ENCODE results near the gene WDR93.
"Not testable (repeated sequence)": the region's sequence is repeated elsewhere in the genome, so short reads cannot be mapped to it uniquely, and the experiment has no call there.

WDR93 gene

GRCh38 chr15:89777073-89777751 is 86.6 kb downstream of the WDR93 start:
- TF ChIP-seq CTCF (IDR thresholded peaks at IDR 0.05; ENCODE audit: control insufficient read depth, insufficient read depth, low read depth, low read length, missing control alignments) = no peak
- no peak overlapping the region for H3K4me3 ChIP-seq (ENCODE audit: control insufficient read depth, low read depth, low read length)
- no peak for DNase-seq (ENCODE audit: low read depth)

DNA sequence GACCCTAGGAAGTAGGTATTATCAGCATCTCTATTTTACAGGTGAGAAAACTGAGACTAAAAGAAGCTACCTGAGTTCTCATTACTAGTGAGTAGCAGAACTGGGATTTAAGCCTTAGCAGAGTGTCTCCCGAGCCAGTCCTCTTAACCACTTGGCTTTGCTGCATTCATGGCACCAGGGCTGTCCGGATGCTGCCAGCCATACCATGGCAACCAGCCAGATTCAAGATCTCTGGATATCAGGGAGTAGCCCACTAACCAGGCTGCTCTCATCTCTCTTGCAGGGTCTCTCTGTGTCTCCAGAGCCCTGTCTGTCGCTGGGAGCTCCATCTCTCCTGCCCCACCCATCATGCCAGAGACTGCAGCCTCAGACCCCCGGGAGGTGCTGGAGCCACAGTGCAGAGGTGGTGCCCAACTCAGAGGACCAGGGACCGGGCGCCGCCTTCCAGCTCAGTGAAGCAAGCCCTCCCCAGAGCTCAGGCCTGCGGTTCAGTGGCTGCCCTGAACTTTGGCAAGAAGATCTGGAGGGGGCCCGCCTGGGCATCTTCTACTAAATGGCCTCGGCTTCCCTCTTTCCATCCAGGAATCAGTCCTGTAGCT is 87.3 kb downstream of the WDR93 start:
- no peak for DNase-seq (ENCODE audit: low read depth)
- TF ChIP-seq CTCF (IDR thresholded peaks at IDR 0.05; ENCODE audit: control insufficient read depth, insufficient read depth, low read depth, low read length, missing control alignments) = no peak
- no peak overlapping the region for H3K4me3 ChIP-seq (ENCODE audit: control insufficient read depth, low read depth, low read length)

DNA sequence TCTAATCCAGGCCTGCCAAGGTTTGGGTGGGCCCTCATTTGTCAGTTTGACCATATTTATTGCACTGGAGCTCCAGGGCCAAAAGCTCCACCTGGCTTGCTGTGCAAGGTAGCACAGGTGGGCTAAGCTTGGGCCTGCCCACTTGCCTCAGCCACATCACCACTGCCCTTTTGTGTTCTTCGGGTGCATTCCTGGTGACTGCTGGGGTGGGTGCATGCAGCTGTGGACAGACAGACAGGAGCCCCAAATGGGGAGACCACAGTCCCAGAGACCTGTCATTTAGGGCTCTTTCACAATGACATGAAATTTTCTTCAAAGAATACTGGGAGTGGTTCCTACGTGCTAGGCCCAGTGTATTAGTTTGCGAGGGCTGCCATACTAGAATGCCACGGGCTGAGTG is 88.2 kb downstream of the WDR93 start:
- TF ChIP-seq CTCF (IDR thresholded peaks at IDR 0.05; ENCODE audit: control insufficient read depth, insufficient read depth, low read depth, low read length, missing control alignments) = no peak
- no peak for DNase-seq (ENCODE audit: low read depth)
- no peak overlapping the region for H3K4me3 ChIP-seq (ENCODE audit: control insufficient read depth, low read depth, low read length)

- DNase-seq (ENCODE audit: low read depth) = no peak
- H3K4me3 ChIP-seq (ENCODE audit: control insufficient read depth, low read depth, low read length) = no peak overlapping the region
- no peak for TF ChIP-seq CTCF (IDR thresholded peaks at IDR 0.05; ENCODE audit: control insufficient read depth, insufficient read depth, low read depth, low read length, missing control alignments)
Observed at GRCh38 chr15:89780601-89781000, 90.0 kb downstream of the WDR93 start.

DNA sequence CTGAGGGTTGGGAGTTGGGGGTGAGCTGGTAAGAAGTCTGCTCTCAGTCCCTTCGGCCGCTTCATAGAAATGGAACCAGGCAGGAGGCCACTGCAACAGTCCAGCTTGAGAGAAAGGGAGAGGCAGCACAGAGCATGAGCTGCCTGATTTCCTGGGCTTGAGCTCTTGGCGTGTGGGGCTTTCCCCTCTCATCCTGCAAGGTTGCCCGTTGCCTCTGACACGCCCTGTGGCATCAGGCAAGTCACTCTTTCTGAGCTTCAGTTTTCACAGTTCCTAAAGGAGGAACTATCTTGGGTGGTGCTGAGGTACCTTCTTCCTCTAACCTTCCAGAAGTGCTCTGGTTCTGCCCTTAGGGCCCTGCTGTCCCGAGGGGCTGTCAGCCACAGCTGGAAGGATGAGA is 90.4 kb downstream of the WDR93 start:
- no peak for TF ChIP-seq CTCF (IDR thresholded peaks at IDR 0.05; ENCODE audit: control insufficient read depth, insufficient read depth, low read depth, low read length, missing control alignments)
- no peak overlapping the region for H3K4me3 ChIP-seq (ENCODE audit: control insufficient read depth, low read depth, low read length)
- DNase-seq (ENCODE audit: low read depth) = no peak

GRCh38 chr15:89781891-89782618 is 91.4 kb downstream of the WDR93 start:
- H3K4me3 ChIP-seq (ENCODE audit: control insufficient read depth, low read depth, low read length) = no peak overlapping the region
- no peak for TF ChIP-seq CTCF (IDR thresholded peaks at IDR 0.05; ENCODE audit: control insufficient read depth, insufficient read depth, low read depth, low read length, missing control alignments)
- peak; percentile 52 for DNase-seq (ENCODE audit: low read depth)

- not testable (repeated sequence) for H3K4me3 ChIP-seq (ENCODE audit: control insufficient read depth, low read depth, low read length); DNase-seq (ENCODE audit: low read depth)
Observed at GRCh38 chr15:89782619-89782950, 92.0 kb downstream of the WDR93 start.

Measured in AG09309 (cell line).